HG03575 (cell line): Measurements from ENCODE around the gene DRG1.
"Not testable (repeated sequence)": the region's sequence is repeated elsewhere in the genome, so short reads cannot be mapped to it uniquely, and the experiment has no call there.

Source experiments
- ATAC-seq: cut with Tn5 transposase; IDR thresholded peaks from one replicate; pipeline ENCODE4 v1.9.1; 2021; ENCODE audit not compliant: unreplicated experiment, insufficient number of reproducible peaks, low FRiP score; ENCODE audit errors: extremely low read depth

Gene DRG1

GRCh38 chr22:31399211-31400022 is at the start of gene DRG1:
Gene DRG1, plus strand, starts transcription at chr22:31399604. Its CDS starts 80 bp downstream, at chr22:31399684.
- ATAC-seq = peak; percentile 51

- ATAC-seq = no peak
Measured at GRCh38 chr22:31349960-31350359, 49.4 kb upstream of the DRG1 start.

DNA sequence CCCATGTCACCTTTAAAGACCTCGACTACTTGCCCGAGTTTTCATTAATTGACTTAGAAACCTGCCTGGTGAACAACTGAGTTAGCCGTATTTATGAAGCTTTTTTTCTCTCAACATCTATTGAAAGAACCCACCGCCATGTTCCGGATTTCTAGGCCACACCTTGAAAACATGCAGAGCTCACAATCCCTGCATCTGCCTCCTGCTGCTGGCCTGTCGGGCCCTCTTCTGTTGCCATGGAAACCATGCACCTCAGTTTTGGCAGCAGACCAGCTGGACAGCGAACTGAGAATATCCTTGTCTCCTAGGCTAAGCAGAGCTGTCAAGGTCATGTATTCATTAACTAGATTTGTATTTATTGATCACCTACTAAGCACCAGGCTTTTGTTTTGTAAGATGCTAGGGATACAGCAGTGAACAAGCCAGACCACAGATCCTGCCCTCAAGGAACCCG is 49.0 kb upstream of the DRG1 start:
- no peak for ATAC-seq

GRCh38 chr22:31354515-31354914 is 44.9 kb upstream of the DRG1 start:
- ATAC-seq = no peak

DNA sequence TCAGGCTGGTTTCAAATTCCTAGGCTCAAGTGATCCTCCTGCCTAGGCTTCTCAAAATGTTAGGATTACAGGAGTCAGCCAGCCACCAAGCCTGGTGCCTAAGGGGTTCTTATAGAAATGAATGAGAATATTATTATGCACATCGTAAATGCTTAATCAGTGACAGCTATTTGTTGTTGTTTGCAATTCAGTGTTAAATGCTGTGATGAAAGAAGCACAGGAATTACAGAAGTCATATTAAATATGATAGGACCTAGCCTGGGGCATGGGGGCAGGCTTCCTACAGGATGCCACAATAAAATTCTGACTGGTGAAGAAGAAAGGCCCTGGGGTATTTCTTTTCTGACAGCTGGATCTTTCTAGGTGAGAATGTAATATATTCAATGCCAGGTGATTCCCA is 39.4 kb upstream of the DRG1 start:
- no peak for ATAC-seq

- no peak for ATAC-seq
Measured at GRCh38 chr22:31361743-31362142, 37.7 kb upstream of the DRG1 start.

DNA sequence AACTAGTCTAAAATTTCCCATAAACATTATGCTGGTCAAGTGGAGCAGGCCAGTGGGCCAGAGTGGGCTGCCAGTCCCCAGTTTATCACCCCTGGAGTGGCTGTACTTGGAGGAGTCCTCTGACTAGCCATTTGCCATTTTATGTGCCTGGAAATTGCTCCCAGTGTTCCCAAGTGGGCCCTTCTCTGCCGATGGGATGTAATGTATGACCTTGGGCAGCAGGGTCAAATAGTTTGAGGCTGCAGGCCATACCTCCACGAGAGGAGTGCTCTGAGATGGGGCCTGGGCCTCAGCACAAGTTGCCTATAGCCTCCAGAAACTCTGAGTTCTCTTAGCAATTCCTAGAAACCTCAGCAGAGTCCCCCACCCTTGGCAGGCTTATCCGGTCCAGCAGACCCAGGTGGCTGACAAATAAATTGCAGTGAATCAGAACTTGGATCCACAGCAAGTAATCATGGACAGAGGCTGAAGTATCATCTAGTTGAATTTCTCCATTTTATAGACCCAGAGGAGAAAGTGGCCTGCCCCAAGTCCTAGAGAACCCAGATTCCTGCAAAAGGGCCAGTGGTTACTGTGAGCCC is 35.4 kb upstream of the DRG1 start:
- no peak for ATAC-seq

- no peak for ATAC-seq
Measured at GRCh38 chr22:31367426-31367825, 32.0 kb upstream of the DRG1 start.

DNA sequence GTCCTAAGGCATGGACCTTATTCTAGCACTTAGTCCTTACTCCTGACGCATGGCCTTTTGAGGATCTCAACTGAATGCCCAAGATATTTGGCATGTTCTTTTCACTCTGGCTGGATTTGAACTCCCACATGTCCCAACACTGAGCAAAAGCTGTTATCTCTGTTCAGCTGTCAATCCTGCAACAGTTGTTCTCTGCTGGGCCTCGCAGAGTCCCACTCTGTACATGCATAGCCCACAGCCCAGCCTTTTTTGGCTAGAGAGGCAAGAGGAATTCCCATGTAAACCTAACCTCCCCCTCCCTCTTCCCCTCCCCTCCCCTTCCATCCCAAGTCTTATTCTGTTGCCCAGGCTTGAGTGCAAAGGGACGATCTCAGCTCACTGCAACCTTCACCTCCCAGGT is 21.8 kb upstream of the DRG1 start:
- no peak for ATAC-seq

GRCh38 chr22:31378123-31378522 is 21.3 kb upstream of the DRG1 start:
- no peak for ATAC-seq

DNA sequence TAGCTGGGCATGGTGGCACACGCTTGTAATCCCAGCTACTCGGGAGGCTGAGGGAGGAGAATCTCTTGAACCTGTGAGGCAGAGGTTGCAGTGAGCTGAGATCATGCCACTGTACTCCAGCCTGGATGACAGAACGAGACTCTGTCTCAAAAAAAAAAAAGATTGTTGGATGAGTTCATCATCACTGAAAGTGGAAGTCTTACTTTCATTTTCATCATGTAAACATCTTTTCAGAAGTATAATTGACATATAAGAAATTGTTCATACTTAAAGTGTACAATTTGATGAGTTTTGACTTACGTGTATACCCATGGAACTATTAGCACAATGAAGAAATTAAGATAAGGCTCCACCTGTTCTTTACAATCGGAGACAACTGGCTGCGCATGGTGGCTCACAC is 20.8 kb upstream of the DRG1 start:
- ATAC-seq = not testable (repeated sequence)

DNA sequence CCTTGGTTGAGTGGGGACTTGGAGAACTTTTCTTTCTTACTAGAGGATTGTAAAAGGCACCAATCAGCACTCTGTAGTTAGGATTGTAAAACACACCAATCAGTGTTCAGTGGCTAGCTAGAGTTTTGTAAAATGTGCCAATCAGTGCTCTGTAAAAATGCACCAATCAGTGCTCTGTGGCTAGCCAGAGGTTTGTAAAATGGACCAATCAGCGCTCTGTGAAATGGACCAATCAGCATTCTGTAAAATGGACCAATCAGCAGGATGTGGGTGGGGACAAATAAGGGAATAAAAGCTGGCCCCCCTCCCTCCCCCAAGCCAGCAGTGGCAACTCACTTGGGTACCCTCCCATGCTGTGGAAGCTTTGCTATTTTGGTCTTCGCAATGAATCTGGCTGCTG is 5.5 kb upstream of the DRG1 start:
- no peak for ATAC-seq

GRCh38 chr22:31394326-31394725 is 5.1 kb upstream of the DRG1 start:
- no peak for ATAC-seq

DNA sequence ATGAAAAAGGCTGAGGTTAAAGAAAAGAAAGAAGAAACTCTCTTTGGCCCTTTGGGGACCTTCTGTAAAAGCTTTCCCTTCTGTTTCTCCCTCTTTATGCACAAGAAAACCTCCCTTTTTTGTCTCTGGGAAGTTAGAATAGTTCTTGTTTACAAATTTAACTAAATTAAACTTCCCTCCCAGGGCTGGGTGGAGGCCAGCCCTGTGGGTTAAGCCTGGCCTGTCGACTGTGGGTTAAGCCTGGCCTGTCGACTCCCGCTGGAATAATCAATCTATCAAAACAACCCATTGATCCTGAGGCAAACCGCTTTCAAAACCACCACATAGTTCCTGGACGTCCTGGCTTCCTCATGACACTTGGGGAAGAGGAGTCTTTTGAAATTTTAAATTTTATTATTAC is 1.2 kb upstream of the DRG1 start:
- ATAC-seq = no peak

GRCh38 chr22:31400023-31400397 is 606 bp downstream of the DRG1 start:
- ATAC-seq = no peak

- ATAC-seq = not testable (repeated sequence)
Measured at GRCh38 chr22:31402350-31402749, 2.9 kb downstream of the DRG1 start.

DNA sequence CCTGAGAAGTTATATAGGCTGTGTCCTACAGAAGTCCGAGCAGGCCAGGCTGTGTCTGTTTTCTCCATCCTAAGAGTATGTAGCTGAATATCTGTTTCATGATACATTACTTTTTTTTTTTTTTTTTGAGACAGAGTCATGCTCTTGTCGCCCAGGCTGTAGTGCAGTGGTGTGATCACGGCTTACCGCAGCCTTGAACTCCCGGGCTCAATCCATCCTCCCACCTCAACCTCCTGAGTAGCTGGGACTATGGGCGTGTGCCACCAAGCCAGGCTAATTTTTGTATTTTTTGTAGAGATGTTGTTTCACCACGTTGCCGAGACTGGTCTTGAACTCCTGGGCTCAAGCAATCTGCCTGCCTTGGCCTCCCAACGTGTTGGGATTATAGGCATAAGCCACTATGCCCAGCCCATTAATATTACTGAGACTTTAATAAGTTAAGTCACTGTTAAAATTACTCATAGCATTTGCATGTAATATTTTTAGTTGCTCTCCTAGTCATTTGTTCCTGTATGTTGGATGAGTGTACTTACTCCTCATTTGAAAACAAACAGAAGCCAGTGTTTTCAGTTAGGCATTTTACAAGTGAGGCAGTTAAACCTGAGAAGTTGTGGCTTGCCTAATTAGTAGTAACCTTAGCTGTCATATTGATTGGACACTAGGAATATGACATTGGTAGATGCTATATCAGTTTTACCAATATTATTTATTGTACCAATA is 26.1 kb downstream of the DRG1 start:
- ATAC-seq = no peak

DNA sequence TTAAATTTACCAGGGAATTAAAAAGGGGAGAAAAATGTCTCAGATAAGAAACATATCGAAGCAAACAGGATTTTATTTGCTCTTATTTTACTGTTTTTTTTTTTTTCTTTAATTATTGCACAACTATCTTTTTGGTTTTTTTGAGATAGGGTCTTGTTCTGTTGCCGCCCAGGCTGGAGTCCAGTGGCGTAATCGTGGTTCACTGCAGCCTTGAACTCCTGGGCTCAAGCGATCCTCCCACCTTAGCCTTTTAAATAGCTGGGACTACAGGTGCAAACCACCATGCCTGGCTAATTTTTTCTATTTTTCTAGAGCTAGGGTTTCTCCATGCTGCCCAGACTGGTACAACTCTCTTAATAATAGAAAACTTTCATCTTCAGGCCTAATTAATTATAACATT is 32.5 kb downstream of the DRG1 start:
- no peak for ATAC-seq

- ATAC-seq = no peak
Measured at GRCh38 chr22:31436132-31436531, 36.7 kb downstream of the DRG1 start.

- ATAC-seq = no peak
Measured at GRCh38 chr22:31439808-31440207, 40.4 kb downstream of the DRG1 start.
